HG03469 (cell line): Measurements from ENCODE around the gene HLA-DOA.

ENCODE experiments used
- ATAC-seq: cut with Tn5 transposase; IDR thresholded peaks from one replicate; pipeline ENCODE4 v1.9.1; 2021; ENCODE audit warnings: mild to moderate bottlenecking, moderate library complexity, moderate number of reproducible peaks; ENCODE audit not compliant: unreplicated experiment

The HLA-DOA gene

GRCh38 chr6:33017694-33018353 lies 8.4 kb upstream of the HLA-DOA start:
- ATAC-seq, result no peak

GRCh38 chr6:33017018-33017417 lies 7.6 kb upstream of the HLA-DOA start:
- ATAC-seq, result no peak

DNA sequence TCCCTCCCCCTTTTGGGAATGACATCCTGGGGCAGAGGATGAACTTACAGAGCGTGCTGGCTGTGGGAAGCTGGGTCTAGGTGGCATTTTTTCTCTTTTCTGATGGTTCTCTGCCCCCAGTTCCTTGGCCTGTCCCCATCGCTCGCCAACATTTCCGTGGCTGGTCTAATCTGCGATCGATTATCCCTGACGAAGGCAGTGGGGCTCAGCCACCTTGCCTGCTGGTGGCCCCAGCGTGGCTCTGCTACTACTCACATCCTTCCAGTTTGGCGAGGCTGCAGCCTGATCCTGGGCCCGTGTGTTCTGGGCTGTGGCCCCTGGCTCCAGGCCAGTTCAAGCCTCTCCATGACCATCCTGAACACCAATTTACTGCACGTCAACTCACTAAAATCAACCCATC lies 6.4 kb upstream of the HLA-DOA start:
- no peak for ATAC-seq

DNA sequence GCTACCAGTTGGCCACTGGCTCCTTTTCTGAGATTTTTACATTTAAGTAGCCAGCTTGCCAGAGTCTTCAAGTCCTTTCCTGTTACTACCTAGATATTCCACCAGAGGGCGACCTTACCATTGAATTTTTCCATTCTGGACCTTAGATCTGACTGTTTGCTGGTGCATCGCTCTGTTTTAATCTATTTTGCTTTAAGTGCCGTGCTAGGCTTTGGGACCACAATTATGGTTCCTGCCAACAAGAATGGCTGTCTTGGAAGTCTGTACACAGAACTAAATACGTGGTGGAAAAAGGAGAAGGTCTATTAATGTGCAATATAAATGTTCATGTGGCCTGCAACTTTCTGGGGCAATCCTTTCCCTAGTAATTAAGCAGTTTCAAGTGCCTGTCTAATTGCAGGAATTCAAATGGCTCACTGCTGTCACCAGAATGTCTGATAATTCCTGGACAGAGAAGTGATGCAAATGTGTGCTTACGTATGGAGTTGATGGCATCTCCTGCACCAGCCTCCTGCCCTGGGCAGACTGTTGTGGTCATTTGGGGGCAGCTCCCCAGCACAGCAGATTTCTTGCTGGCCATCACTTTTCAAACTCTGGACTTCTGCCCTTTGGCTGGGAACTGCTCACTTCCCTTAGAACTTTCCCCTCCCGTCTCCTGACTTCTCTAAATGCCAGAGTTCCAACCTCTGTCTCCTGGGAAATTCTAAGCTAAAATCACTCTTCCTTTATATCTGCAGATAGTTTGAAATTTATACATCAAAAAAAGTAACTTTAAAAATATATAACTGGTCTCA lies 5.6 kb upstream of the HLA-DOA start:
- ATAC-seq, result no peak

GRCh38 chr6:33013608-33014007 lies 4.2 kb upstream of the HLA-DOA start:
- ATAC-seq, result no peak

GRCh38 chr6:33010356-33010755 lies 965 bp upstream of the HLA-DOA start:
- no peak for ATAC-seq

DNA sequence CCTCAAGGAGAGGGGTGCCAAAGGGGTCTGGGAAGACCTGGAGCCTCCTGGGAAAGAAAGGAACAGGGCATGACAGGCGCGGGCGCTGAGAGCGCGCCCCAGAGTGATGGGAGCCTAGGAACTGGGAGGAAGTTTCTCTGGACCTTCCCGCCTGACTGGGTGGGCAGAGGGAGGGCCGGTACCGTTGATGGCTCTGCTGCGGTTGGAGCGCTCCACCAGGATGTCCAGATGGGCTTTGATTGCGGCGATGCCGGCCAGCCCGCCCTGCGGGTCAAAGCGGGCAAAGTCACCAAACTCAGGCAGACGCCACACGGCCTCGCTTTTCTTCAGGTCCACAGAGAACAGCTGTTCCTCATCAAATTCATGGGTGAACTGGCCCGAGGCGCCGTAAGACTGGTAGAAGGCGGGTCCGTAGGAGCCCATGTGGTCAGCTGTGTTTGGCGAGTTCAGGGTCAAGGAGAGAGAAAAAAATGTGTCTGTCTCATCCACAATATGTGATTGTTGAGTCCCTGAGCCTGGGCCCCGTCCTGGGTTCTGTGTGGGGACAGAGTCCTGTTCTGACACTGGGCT lies 1.5 kb downstream of the HLA-DOA start:
- no peak for ATAC-seq

- ATAC-seq, result no peak
These were observed 4.5 kb downstream of the HLA-DOA start for GRCh38 chr6:33004940-33005339.

- no peak for ATAC-seq
These were observed 7.7 kb downstream of the HLA-DOA start for GRCh38 chr6:33001685-33002084.

DNA sequence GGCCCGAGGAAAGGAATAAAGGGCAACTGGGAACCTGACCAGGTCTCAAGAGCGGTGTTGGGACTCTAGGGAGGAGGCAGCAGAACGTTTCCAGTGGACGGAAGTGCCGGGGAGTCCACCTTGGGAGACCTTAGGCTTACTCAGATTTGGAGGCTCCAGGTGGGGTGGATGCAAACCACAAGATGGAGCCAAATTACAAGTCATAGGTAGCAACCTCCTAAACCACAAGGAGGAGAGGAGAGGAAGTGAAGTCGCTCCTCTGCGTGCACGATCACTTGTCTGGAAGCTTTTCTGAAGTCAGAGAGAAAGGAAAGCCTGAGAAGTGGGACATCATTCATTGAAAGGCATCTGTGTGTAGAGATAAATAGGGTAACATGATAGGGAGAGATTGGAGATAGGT lies 9.3 kb downstream of the HLA-DOA start:
- no peak for ATAC-seq

- ATAC-seq, result no peak
These were observed 13.9 kb downstream of the HLA-DOA start for GRCh38 chr6:32995448-32995847.

- no peak for ATAC-seq
These were observed 15.9 kb downstream of the HLA-DOA start for GRCh38 chr6:32993363-32993973.

GRCh38 chr6:32991972-32992371 lies 17.4 kb downstream of the HLA-DOA start:
- no peak for ATAC-seq

DNA sequence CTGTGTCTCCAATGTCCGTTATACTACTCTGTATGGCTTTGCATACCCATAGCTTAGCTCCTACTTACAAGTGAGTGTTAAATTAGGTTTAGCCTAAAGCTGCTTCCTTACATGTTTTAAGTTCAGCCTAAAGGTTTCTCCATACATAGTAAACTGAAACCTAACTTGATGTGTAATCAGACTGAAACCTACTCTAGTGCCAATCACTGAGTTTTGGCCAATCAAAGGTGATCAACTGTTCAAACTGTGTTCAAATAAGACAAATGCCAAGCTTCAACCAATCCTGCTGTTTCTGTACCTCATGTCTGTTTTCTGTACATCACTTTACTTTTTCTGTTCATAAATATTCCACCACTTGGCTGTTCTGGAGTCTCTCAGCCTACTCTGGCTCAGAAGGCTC lies 20.0 kb downstream of the HLA-DOA start:
- no peak for ATAC-seq

DNA sequence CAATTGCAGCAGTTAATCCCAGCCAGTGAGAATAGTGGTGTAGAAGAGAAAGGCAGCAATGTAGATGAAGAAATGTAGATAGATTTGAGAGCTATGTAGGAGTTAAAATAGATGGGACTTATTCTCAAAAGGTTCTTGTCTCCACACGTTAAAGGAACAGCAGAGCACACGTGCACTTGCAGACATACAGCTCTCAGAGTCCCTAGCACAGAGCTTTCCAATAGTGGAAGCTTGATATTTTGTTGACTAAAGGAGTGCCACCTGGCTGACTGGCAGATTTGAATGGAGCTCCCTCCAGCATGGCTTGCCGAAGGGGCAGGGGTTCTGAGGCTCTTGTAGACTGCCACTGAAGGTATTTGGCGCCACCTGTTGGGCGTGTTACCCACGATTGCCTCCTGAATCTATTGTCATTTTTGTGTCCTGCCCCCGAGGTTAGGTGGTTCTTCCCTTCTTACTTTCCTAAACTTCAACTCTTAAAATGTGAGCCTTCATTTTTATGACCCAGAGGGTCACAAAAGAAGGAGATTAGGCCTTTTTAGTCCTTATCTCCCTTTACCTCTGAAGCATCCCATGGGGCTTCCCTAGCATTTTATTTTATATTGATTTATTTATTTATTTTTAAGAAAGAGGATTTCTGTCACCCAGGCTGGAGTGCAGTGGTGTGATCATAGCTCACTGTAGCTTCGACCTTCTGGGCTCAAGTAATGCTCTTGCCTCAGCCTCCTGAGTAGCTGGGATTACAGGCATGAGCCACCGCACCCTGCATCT lies 24.6 kb downstream of the HLA-DOA start:
- ATAC-seq, result no peak

DNA sequence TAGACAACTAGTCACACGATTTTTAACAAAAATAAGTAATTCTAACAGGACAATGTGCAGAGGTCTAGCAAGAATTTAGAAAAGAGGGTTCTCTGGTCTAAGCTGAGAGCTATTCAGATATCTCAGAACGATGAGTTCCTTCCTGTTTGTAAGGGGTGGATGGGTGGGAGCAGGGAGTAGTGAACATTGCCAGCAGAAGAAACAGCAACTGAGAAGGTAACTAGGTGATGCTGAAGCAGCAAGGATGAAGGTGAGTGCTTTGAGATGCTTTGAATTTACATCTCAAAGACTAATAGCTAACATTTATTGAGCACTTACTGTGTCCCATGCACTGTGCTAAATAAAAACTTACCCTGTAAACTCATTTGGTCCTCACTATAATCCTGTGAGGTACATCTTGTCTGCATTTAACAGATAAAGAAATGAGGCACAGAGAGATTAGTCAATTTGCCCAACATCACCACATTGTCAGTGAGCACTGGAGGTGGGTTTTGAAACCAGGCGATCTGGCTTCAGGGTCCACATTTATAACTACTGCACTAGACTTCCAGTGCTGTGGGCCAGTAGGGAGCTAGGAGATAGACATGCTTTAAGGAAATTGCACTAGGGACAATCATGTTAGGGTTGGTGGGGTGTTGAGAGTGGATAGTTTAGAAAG lies 25.3 kb downstream of the HLA-DOA start:
- no peak for ATAC-seq

DNA sequence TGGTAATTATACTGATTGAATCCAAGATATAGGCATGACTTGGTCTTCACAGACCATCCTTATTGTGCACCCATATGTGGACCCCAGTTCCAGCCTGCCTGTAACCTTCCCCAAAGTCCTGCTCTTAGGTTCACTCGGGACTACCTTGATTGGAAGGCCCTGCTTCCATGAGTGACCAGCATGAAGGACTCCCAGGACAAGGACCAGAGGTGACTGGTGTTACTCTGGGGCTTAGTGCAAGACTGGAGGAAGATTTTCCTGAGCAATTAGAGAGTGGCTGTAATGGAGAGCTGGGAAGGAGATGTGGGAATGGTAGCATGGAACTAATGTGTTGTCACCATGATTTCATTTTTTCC lies 25.9 kb downstream of the HLA-DOA start:
- ATAC-seq, result no peak

DNA sequence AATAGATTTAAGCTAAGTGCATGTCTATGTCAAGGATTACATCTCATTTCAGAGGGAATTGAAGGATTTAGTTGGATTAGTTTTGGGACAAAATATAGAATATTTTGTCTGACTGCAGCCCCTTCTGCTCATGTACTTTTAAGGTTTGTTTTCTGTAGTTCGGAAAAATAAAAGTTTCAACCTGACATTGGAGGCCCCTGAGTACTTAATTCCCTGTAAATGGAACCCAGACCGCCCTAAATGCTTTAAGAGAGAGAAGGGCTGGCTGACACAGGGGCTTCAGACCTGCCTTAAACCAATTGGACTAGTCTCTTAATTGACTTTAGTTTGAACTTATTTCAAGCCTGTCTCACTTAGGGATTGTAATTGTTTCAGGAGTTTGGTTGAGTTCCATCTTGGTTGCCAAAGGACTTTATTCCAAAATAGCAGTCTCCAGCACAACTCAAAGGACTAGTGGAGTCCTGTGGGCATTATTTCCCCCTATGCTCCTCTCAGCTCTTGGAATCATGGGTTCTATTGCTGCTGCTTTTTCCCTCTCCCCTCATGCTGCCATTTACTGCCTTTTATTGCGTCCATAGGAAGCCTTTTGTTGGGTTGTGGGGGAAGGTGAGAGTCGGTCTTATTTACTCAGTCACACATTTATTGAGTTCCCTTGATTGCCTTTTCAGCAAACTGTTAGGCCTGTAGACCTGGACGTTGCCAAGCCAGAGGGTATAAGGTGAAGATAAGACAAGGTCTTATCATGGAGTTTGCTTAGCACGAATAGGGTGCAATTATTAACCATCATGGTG lies 26.5 kb downstream of the HLA-DOA start:
- ATAC-seq, result no peak

DNA sequence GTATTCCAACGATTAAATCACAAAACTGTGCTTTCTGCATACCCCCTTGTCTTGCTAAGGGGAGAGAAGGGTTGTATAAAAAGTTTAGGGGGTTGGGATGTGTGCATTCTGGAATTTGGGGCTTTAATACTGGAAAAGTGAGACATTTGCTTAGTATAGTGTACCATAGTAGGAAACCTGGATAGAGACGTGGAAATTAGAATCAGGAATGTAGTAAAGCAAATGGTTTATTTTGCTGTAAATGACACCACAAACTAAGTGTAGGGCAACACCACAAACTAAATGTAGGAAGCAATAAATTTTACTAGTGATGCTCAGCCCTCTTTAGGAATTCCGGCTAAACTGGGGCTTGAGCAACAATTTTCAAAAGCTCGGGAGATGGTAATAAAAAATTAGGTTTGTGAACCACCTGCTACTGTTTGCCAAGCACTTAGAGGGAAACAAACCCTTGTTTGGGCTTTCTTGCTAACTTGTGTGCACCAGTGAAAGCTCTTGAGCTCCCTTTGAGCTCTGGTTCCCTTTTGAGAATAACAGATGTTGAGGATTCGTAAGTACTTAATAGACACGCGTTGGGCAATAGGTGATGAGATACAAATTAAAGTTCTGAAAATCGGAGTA lies 27.2 kb downstream of the HLA-DOA start:
- no peak for ATAC-seq
